Adipose tissue (tissue), 3 donors: Measurements from ENCODE around the gene PRRT1. TPM values are rescaled to one million over a fixed set of nuclear protein-coding genes. Genes with fewer than 3 reads are reported as not detected.
"Not testable (repeated sequence)": the region's sequence is repeated elsewhere in the genome, so short reads cannot be mapped to it uniquely, and the experiment has no call there.

Source experiments
- H3K27ac ChIP-seq: one replicate; pipeline ENCODE4 v1.5.1; 2013; ENCODE audit warnings: low read depth, low read length
- WGBS, 3 donors: extraction: QIAGEN DNeasy Blood & Tissue Kit; methylation state at CpG; one replicate each; pipeline ENCODE4 v1.1.7; 2013; 5-methylcytosine and 5-hydroxymethylcytosine counted together
- polyA plus RNA-seq, 3 donors: library from polyadenylated mRNA; stranded (reverse); fragments of 200-250 nt; gene quantifications; one replicate each; pipeline ENCODE4 v1.2.3, GENCODE V29; 2013
- donor health status: healthy with polysubstance abuse.
- donor health status: Bipolar disorder and iron deficiency.
- donor health status: healthy.

The PRRT1 gene
- polyA plus RNA-seq, 3 donors, result 0.70 to 5.6 (median 1.4) TPM

DNA sequence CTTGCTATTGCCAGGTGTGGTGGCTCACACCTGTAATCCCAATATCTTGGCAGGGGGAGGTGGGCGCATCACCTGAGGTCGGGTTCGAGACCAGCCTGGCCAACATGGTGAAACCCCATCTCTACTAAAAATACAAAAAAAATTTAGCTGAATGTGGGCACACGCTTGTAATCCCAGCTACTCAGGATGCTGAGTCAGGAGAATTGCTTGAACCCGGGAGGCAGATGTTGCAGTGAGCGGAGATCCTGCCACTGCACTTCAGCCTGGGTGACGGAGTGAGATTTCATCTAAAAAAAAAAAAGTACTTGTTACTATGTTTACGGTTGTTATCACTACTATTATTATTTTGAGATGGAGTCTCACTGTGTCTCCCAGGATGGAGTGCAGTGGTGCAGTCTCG, 5.2 kb upstream of the PRRT1 start:
- WGBS, 3 donors, result 93 to 94% (median 94%) methylated on average over 9 of the region's 9 CpGs

GRCh38 chr6:32154514-32155161, 2.9 kb upstream of the PRRT1 start:
- H3K27ac ChIP-seq, result peak overlapping the region; percentile 1
- WGBS, 3 donors, result 4 to 5% (median 4%) methylated on average over 33 to 34 of the region's 34 CpGs

More for the DNA sequence above, 5.2 kb upstream of the PRRT1 start:
- H3K27ac ChIP-seq, result no peak overlapping the region

GRCh38 chr6:32153564-32154513, 2.1 kb upstream of the PRRT1 start, which contains the start of gene PPT2:
Gene PPT2, plus strand, starts transcription at chr6:32154141. Its CDS starts 454 bp downstream, at chr6:32154595.
- H3K27ac ChIP-seq, result peak within 1 kb of the TSS; percentile 2

GRCh38 chr6:32152769-32153563, 1.2 kb upstream of the PRRT1 start:
- WGBS, 3 donors, result 35 to 46% (median 41%) methylated on average over 35 of the region's 35 CpGs
- H3K27ac ChIP-seq, result peak overlapping the region; percentile 2

More at GRCh38 chr6:32153564-32154513, 2.1 kb upstream of the PRRT1 start, which contains the start of gene PPT2:
- 1 to 2% (median 2%) methylated on average over 52 of the region's 52 CpGs for WGBS, 3 donors

DNA sequence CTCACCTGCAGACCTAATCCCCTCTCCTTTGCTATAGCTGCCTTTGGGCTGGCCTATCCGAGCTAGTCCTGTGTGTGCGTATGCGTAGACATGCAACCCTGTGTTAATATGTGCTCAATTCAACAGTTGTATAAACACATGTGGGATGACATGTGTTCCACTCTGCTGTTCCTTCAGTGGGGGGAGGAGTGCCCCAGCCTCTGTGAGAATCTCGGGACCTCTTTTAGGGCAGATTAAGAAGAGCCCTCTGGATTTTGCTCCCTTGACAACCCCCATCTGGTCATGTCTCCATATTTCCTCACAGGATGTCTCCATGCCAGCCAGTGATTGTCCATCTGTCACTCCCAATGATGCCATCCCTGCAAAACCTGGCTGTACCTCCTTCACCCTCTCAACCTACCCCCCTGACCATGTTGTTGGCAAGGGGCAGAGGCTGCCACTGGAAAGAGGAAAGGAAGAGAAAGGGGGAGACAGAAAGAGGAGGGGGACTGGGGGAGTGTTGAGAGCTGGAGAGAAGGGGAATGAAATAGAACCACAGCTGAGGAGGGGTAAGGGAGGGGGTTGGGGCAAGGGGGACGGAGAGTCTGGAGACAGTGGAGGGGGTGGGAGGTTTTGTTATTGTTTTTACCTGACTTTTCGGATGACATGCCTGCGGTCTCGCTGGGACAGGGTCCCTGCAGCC, 417 bp downstream of the PRRT1 start:
- 48 to 50% (median 49%) methylated on average over 8 of the region's 8 CpGs for WGBS, 3 donors
- no peak overlapping the region for H3K27ac ChIP-seq

DNA sequence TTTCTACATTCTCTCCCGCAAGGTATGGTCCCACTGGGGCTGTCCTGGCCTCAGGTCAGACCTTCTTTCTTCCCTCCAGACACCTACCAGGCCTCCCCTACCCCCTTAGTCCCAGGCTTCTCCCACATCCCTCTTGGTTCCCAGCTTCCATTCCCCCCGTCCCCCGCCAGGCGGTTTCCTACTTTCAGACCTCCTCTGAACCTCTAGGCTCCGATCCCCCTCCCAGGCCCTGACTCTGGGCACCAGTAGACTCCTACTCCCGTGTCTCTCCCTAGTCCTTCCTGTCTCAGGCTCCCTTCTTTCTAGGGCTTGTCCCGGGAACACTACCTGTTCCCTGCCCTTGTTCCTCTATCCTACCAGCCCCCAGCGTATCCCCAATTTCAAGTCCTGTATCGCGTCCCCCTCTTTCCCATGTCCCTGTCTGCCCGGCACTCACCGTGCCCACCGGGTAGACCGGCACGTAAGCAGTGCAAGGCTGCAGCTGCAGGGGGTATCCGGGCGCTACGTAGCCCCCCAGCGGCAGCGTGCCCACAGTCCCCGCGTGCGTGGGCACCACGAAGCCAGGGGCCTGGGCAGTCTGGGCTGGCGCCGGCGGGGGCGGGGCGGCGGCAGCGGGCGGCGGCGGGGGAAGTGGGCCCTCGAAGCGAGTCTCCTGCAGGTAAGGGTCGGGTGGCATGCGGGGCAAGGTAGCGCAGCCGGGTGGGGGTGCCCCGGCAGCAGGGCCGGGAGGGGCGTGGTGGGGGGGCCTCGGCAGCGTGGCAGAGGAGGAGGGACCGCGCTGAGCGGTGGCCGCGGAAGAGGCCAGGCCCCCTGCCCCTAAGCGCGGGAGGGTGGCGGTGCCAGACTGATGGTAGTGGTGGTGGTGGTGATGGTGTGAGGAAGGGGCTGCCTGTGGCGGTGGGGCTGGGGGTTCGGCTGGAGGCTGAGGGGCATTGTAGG, 1.5 kb downstream of the PRRT1 start:
- 42 to 57% (median 54%) methylated on average over 46 to 55 of the region's 55 CpGs for WGBS, 3 donors
- no peak overlapping the region for H3K27ac ChIP-seq

- WGBS, 3 donors, result 33 to 55% (median 51%) methylated on average over 47 of the region's 47 CpGs
These were observed 2.5 kb downstream of the PRRT1 start for GRCh38 chr6:32149092-32149755.

DNA sequence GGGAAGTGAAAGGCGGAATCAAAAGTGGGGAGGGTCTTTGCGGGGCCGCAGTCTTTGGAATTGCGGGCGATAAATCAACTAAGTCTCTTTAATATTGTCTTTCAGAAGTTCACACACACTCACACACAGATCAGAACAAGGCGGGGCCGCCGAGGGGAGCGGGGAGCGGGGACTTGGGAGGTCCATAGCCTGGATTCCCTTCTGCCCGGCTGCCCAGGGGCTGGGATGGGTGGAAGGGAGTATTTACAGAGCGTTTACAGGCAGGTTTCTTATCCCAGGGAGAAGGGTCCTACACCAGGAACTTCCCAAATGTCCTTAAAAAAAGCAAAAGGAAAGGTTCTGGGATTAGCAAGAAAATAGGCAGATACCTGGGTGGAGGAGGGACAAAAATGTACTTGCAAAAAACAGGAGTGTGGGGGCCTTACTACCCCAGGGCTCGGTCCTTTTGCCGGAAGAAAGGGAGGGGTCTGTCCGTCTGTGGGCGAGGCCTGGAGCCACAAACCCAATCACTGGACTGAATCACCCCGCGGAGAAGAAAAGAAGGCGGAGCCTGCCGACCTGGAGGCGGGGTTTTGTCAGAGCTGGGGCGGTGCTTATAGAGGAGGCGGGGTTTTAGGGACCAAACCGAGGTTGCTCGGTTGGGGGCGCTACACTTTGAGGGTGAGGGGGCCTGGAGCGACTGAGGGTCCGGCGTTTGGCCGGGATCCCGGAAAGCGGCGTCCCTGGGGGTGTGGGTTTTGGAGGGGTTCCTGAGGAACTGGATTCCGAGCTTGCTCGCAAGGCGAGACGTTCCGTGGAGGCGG, 3.2 kb downstream of the PRRT1 start:
- H3K27ac ChIP-seq, result no peak overlapping the region
- 13 to 30% (median 25%) methylated on average over 39 of the region's 39 CpGs for whole genome bisulfite sequencing, 3 donors

More at GRCh38 chr6:32149092-32149755, 2.5 kb downstream of the PRRT1 start:
- no peak overlapping the region for H3K27ac ChIP-seq

DNA sequence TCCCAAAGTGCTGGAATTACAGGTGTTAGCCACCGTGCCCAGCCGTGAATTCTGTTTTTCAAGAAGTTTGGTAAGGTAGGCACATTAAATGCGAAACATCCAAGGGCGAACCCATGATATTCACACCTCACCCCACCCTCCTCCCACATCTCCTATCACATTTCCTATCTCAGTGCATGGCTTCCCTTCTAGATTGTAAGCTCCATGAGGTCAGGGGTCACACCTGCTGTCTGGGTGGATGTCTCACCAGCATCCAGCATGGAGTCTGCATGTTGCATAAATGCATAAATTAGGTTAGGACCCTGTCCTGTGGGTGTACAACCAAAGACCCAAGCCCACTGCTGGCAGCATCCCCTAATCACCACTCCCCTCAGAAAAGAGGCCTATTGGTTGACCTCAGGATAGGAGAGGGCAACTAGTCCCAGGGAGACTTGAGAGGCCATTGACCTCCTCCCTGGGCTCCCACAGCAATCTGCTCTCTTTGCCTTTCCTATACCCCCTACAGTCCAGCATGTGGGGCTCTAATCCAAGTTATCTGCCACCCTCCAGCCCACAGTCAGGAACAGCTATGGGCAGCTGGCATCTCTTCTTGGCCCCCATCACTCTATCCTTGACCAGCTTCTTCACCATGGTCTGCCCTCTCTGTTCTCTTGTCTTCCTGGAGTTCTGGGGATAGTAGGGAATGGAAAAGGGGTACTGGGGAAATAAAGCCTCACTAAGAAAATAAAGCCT, 4.2 kb downstream of the PRRT1 start:
- no peak overlapping the region for H3K27ac ChIP-seq
- WGBS, 3 donors, result 82 to 95% (median 93%) methylated on average over 4 of the region's 4 CpGs

DNA sequence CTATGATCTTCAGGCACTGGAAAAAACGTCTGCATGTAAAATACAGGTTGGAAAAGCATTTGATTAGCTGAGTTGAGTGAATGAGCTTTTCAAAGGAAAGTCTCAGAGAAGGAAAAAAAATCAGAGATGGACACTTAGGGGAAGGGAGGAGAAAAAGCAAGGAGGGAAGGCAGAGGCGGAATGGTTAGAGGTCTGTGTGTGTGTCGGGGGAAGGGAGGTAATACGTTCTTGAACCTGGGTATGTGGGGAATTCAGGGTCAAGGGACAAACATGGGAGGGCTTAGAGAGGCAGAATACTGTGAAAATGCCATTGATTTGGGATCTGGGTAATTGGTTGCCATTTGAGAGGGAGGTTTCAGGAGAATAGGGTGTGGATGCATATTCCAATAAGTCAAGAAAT, 5.1 kb downstream of the PRRT1 start:
- no peak overlapping the region for H3K27ac ChIP-seq
- WGBS, 3 donors, result 40 to 60% (median 49%) methylated on average over 4 of the region's 4 CpGs

GRCh38 chr6:32146287-32146686, 5.5 kb downstream of the PRRT1 start:
- no peak overlapping the region for H3K27ac ChIP-seq
- 77 to 94% (median 85%) methylated on average over 1 of the region's 1 CpG for whole genome bisulfite sequencing, 3 donors

GRCh38 chr6:32144238-32144637, 7.5 kb downstream of the PRRT1 start:
- not testable (repeated sequence) for H3K27ac ChIP-seq
- 74 to 86% (median 74%) methylated on average over 7 of the region's 7 CpGs for WGBS, 3 donors

GRCh38 chr6:32140420-32141046, 11.2 kb downstream of the PRRT1 start:
- no peak overlapping the region for H3K27ac ChIP-seq
- 32 to 68% (median 66%) methylated on average over 5 of the region's 5 CpGs for WGBS, 3 donors

DNA sequence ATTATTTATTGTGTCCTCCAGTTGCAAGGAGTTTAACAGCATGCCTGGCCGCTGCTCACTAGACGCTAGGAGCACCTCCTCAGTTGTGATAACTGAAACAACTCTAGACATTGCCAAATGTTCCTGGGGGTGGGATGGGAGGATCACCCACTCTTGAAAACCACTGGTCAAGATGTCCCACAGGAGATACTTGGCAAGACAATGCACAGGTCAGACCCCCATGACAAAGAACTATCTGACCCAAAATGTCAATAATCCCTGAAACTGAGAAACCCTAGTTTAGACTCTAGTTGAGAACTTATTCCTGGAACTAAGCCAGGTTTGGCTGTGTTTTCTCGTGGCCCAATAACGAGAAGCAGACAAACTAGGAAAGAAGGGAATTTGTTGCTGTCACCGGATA, 12.1 kb downstream of the PRRT1 start:
- H3K27ac ChIP-seq, result no peak overlapping the region
- WGBS, 3 donors, result 66 to 73% (median 67%) methylated on average over 5 of the region's 5 CpGs

GRCh38 chr6:32137454-32137853, 14.3 kb downstream of the PRRT1 start:
- H3K27ac ChIP-seq, result no peak overlapping the region
